HepG2 (cell line): ENCODE results near the gene CDCA5. TPM values are rescaled to one million over a fixed set of nuclear protein-coding genes. Genes with fewer than 3 reads are reported as not detected.

Experiments
- ATF7-NPFF ChIP-seq: sonication (generic); formaldehyde crosslinking; IDR thresholded peaks from 2 replicates; pipeline ENCODE4 v1.8.1; 2023; ENCODE audit warnings: mild to moderate bottlenecking, low read depth, missing genetic modification reagents, moderate library complexity
- ELF3 ChIP-seq: IDR thresholded peaks from 2 replicates; pipeline ENCODE4 v1.6.1; 2016; ENCODE audit warnings: missing genetic modification reagents, missing compliant biosample characterization
- ETV5 ChIP-seq: IDR thresholded peaks from 2 replicates; pipeline ENCODE4 v1.6.1; 2018; ENCODE audit warnings: missing biosample characterization, missing genetic modification reagents, inconsistent platforms, borderline replicate concordance
- HOXA5 ChIP-seq: sonication (generic); formaldehyde crosslinking; IDR thresholded peaks from 2 replicates; pipeline ENCODE4 v1.4.0; 2020; ENCODE audit warnings: missing genetic modification reagents
- RFXAP ChIP-seq: sonication (generic); formaldehyde crosslinking; IDR thresholded peaks from 2 replicates; pipeline ENCODE4 v1.4.0; 2020; ENCODE audit warnings: missing genetic modification reagents, borderline replicate concordance
- SRSF4 ChIP-seq: fragments of 200-400 bp; formaldehyde crosslinking; IDR thresholded peaks from one replicate; pipeline ENCODE4 v1.6.1; 2018; ENCODE audit warnings: mild to moderate bottlenecking, low read depth, low read length, moderate library complexity; ENCODE audit not compliant: poor library complexity, severe bottlenecking
- ZBTB3 ChIP-seq: sonication (generic); formaldehyde crosslinking; IDR thresholded peaks from 2 replicates; pipeline ENCODE4 v1.4.0; 2020; ENCODE audit warnings: low read depth, mild to moderate bottlenecking, moderate library complexity, missing genetic modification reagents, borderline replicate concordance
- ZBTB4 ChIP-seq: sonication (generic); formaldehyde crosslinking; IDR thresholded peaks from 2 replicates; pipeline ENCODE4 v1.4.0; 2020; ENCODE audit warnings: missing genetic modification reagents, mild to moderate bottlenecking, borderline replicate concordance
- ZNF672 ChIP-seq: sonication (generic); formaldehyde crosslinking; IDR thresholded peaks from 2 replicates; pipeline ENCODE4 v1.8.1; 2022; ENCODE audit warnings: missing genetic modification reagents
- polyA plus RNA-seq, 8 experiments: library from polyadenylated mRNA; depleted of rRNA in 3 of 8; stranded (reverse) in 7 of 8; unstranded in 1 of 8; fragments of >200 nt; fragmentation: Illumina TruSeq in 4 of 8; extraction: Trizol in 4 of 8; gene quantifications; 2 replicates each; pipeline versions ENCODE4 v1.2.1 to v1.2.3, GENCODE V29; 2011 to 2016; ENCODE audit warnings: low read depth in 4 of 8, missing spikeins in 1 of 8, mixed read lengths in 1 of 8; ENCODE audit not compliant: insufficient read depth in 1 of 8
- total RNA-seq, 5 experiments: library from RNA; depleted of rRNA; stranded (reverse); fragments of >200 nt; fragmentation: Illumina TruSeq; extraction: Trizol; gene quantifications; 2 replicates each; pipeline ENCODE4 v1.2.3, GENCODE V29; 2016; ENCODE audit warnings: low read depth in 1 of 5
- TF ChIP-seq, protein P1 (sequence below): sonication (generic); formaldehyde crosslinking; IDR thresholded peaks from 2 replicates; pipeline ENCODE4 v1.4.0; 2020; ENCODE audit warnings: missing genetic modification reagents
- TF ChIP-seq, protein P2 (sequence below): IDR thresholded peaks from 2 replicates; pipeline ENCODE4 v1.6.1; 2018; ENCODE audit warnings: missing genetic modification reagents, mild to moderate bottlenecking, missing compliant biosample characterization
- TF ChIP-seq, protein P3 (sequence below): sonication (generic); formaldehyde crosslinking; IDR thresholded peaks from 2 replicates; pipeline ENCODE4 v1.4.0; 2020; ENCODE audit warnings: mild to moderate bottlenecking, missing genetic modification reagents

Gene CDCA5
- total and polyA plus RNA-seq, 2 of the 13 experiments (the other 11 are each of a cell fraction or from before 2014, with no cell fraction given) = 13.5 to 50.6 TPM

- TF ChIP-seq SRSF4 (no peak), ZBTB4 (0 out of 2 replicates have a peak, but pooled peaks have one; percentile 57), ATF7-NPFF (peak; percentile 97), ETV5 (CRISPR knock-in tag) (peak; percentile 88; the same call in 1 of the 2 replicates), RFXAP (CRISPR knock-in tag) (no peak; the same call in 1 of the 2 replicates), ZBTB3 (CRISPR knock-in tag) (peak; percentile 83; the same call in 1 of the 2 replicates), ZNF672 (CRISPR knock-in tag) (peak; percentile 53; the same call in 1 of the 2 replicates), ELF3 (peak; percentile 86), HOXA5 (CRISPR knock-in tag) (peak; percentile 8; the same call in 1 of the 2 replicates)
- TF ChIP-seq, protein P1, sequence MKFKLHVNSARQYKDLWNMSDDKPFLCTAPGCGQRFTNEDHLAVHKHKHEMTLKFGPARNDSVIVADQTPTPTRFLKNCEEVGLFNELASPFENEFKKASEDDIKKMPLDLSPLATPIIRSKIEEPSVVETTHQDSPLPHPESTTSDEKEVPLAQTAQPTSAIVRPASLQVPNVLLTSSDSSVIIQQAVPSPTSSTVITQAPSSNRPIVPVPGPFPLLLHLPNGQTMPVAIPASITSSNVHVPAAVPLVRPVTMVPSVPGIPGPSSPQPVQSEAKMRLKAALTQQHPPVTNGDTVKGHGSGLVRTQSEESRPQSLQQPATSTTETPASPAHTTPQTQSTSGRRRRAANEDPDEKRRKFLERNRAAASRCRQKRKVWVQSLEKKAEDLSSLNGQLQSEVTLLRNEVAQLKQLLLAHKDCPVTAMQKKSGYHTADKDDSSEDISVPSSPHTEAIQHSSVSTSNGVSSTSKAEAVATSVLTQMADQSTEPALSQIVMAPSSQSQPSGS (CRISPR knock-in tag) = no peak
- TF ChIP-seq, protein P2, sequence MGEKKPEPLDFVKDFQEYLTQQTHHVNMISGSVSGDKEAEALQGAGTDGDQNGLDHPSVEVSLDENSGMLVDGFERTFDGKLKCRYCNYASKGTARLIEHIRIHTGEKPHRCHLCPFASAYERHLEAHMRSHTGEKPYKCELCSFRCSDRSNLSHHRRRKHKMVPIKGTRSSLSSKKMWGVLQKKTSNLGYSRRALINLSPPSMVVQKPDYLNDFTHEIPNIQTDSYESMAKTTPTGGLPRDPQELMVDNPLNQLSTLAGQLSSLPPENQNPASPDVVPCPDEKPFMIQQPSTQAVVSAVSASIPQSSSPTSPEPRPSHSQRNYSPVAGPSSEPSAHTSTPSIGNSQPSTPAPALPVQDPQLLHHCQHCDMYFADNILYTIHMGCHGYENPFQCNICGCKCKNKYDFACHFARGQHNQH (CRISPR knock-in tag) = peak; percentile 78
- TF ChIP-seq, protein P3, sequence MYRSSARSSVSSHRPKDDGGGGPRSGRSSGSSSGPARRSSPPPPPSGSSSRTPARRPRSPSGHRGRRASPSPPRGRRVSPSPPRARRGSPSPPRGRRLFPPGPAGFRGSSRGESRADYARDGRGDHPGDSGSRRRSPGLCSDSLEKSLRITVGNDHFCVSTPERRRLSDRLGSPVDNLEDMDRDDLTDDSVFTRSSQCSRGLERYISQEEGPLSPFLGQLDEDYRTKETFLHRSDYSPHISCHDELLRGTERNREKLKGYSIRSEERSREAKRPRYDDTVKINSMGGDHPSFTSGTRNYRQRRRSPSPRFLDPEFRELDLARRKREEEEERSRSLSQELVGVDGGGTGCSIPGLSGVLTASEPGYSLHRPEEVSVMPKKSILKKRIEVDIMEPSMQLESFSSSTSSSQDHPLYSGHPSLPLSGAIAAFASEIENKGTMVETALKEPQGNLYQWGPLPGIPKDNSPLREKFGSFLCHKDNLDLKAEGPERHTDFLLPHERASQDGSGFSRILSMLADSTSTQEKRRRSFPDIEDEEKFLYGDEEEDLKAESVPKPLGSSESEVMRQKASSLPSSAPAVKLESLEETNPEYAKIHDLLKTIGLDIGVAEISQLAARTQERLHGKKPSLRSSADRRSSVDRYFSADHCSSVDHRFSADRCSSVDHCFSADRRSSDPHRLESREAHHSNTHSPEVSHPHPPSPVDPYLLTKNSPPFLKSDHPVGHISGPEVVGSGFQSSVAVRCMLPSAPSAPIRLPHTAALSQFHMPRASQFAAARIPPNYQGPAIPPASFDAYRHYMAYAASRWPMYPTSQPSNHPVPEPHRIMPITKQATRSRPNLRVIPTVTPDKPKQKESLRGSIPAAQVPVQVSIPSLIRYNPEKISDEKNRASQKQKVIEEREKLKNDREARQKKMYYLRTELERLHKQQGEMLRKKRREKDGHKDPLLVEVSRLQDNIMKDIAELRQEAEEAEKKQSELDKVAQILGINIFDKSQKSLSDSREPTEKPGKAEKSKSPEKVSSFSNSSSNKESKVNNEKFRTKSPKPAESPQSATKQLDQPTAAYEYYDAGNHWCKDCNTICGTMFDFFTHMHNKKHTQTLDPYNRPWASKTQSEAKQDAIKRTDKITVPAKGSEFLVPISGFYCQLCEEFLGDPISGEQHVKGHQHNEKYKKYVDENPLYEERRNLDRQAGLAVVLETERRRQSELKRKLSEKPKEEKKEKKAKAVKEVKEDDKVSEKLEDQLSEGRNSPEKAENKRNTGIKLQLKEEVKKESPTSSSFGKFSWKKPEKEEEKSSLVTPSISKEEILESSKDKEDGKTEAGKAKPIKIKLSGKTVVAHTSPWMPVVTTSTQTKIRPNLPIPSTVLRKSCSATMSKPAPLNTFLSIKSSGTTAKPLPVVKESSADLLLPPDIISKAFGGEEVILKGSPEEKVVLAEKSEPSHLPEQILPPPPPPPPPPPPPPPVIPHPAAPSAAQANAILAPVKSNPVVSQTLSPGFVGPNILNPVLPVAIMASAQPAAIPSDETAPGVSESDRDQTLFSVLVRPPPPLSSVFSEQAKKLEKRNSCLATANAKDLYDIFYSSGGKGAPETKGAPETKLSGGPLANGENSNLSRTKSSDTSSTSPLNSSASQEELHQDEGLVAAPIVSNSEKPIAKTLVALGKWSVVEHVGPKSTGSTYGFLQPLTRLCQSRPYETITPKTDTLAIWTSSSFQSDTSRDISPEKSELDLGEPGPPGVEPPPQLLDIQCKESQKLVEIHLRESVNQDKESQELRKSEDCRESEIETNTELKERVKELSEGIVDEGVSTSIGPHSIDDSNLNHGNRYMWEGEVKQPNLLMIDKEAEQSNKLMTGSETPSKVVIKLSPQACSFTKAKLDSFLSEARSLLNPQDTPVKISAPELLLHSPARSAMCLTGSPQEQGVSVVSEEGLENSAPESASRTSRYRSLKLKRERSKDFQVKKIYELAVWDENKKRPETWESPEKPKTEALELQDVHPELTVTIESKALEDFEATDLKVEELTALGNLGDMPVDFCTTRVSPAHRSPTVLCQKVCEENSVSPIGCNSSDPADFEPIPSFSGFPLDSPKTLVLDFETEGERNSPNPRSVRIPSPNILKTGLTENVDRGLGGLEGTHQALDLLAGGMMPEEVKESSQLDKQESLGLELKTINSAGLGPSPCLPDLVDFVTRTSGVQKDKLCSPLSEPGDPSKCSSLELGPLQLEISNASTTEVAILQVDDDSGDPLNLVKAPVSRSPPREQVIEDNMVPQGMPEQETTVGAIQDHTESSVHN (CRISPR knock-in tag) = no peak
Observed at GRCh38 chr11:65083834-65084597, at the start of gene CDCA5, which contains the start of gene ZFPL1 (continued).
